HepG2 (cell line): ENCODE data around the gene TSPAN31. TPM values are rescaled to one million over a fixed set of nuclear protein-coding genes. Genes with fewer than 3 reads are reported as not detected.

ENCODE experiments used
- NONO ChIP-seq, 2 experiments: fragments of 450-650 bp in 1 of 2; sonication (generic) in 1 of 2; formaldehyde crosslinking in 1 of 2; IDR thresholded peaks in 1 of 2; conservative IDR thresholded peaks in 1 of 2; 2 replicates each; pipeline versions ENCODE4 v1.6.1 to v1.8.0; 2017 to 2022; ENCODE audit warnings: mild to moderate bottlenecking in 1 of 2, missing genetic modification reagents in 1 of 2, moderate library complexity in 1 of 2
- ZC3H13 ChIP-seq: sonication (generic); formaldehyde crosslinking; IDR thresholded peaks from 2 replicates; pipeline ENCODE4 v1.8.1; 2023; ENCODE audit warnings: mild to moderate bottlenecking, missing genetic modification reagents, moderate library complexity
- polyA plus RNA-seq, 8 experiments: library from polyadenylated mRNA; depleted of rRNA in 3 of 8; stranded (reverse) in 7 of 8; unstranded in 1 of 8; fragments of >200 nt; fragmentation: Illumina TruSeq in 4 of 8; extraction: Trizol in 4 of 8; gene quantifications; 2 replicates each; pipeline versions ENCODE4 v1.2.1 to v1.2.3, GENCODE V29; 2011 to 2016; ENCODE audit warnings: low read depth in 4 of 8, missing spikeins in 1 of 8, mixed read lengths in 1 of 8; ENCODE audit not compliant: insufficient read depth in 1 of 8
- total RNA-seq, 5 experiments: library from RNA; depleted of rRNA; stranded (reverse); fragments of >200 nt; fragmentation: Illumina TruSeq; extraction: Trizol; gene quantifications; 2 replicates each; pipeline ENCODE4 v1.2.3, GENCODE V29; 2016; ENCODE audit warnings: low read depth in 1 of 5
- TF ChIP-seq, protein P1 (sequence below): sonication (generic); formaldehyde crosslinking; IDR thresholded peaks from 2 replicates; pipeline ENCODE4 v1.4.0; 2020; ENCODE audit warnings: mild to moderate bottlenecking, missing genetic modification reagents
- TF ChIP-seq, protein P2 (sequence below): sonication (generic); formaldehyde crosslinking; IDR thresholded peaks from 2 replicates; pipeline ENCODE4 v1.4.0; 2020; ENCODE audit warnings: missing genetic modification reagents
- TF ChIP-seq, protein P3 (sequence below): sonication (generic); formaldehyde crosslinking; IDR thresholded peaks from 2 replicates; pipeline ENCODE4 v1.4.0; 2020; ENCODE audit warnings: missing genetic modification reagents
- TF ChIP-seq, protein P4 (sequence below): sonication (generic); formaldehyde crosslinking; IDR thresholded peaks from 2 replicates; pipeline ENCODE4 v1.4.0; 2020; ENCODE audit warnings: missing genetic modification reagents, low read depth, mild to moderate bottlenecking, borderline replicate concordance
- TF ChIP-seq, protein P5 (sequence below): sonication (generic); formaldehyde crosslinking; IDR thresholded peaks from 2 replicates; pipeline ENCODE4 v1.5.1; 2020; ENCODE audit warnings: mild to moderate bottlenecking, missing genetic modification reagents, moderate library complexity
- TF ChIP-seq, protein P6 (sequence below): sonication (generic); formaldehyde crosslinking; conservative IDR thresholded peaks from 2 replicates; pipeline ENCODE4 v1.8.0; 2022; ENCODE audit warnings: mild to moderate bottlenecking, moderate library complexity, missing genetic modification reagents

The TSPAN31 gene
- total and polyA plus RNA-seq, 2 of the 13 experiments (the other 11 are each of a cell fraction or from before 2014, with no cell fraction given) = 10.4 to 24.6 TPM

DNA sequence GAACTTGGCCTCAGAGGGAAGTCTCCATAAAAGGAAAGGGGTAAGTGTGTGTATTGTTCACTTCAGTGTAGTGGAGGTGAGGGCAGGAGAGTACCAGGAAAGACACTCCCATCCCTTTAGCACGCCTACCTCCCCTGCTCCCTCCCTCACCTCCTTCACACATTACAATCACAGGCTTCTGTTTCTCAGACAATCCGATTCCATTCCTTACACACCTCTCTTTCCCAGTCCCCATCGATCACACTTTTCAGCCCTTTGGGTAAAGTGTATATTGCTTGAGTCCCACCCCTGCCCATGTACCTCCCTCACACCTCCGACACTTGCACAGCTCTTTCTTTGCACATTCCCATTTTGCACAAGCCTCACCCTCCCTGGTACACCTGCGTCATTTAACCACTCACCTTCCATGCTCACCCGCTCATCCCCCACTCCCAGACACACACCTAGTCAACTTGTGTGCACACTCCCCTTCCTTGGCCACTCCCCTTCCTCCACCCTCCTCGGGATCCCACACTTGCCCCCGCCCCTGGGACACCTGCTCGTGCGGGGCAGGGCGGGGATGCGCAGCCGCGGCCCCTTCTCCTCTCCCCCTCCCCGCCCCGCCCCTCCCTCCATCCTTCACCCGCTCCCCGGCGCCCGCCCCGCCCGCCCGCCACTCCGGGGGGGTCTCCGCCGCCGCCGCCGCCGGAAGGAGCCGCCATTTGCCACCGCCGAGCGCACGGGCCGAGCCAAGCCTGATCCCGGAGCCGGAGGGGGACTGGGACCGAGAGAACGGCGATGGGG, 9.8 kb downstream of the TSPAN31 start, which contains the start of gene MARCHF9 (continued):
- TF ChIP-seq, protein P1, sequence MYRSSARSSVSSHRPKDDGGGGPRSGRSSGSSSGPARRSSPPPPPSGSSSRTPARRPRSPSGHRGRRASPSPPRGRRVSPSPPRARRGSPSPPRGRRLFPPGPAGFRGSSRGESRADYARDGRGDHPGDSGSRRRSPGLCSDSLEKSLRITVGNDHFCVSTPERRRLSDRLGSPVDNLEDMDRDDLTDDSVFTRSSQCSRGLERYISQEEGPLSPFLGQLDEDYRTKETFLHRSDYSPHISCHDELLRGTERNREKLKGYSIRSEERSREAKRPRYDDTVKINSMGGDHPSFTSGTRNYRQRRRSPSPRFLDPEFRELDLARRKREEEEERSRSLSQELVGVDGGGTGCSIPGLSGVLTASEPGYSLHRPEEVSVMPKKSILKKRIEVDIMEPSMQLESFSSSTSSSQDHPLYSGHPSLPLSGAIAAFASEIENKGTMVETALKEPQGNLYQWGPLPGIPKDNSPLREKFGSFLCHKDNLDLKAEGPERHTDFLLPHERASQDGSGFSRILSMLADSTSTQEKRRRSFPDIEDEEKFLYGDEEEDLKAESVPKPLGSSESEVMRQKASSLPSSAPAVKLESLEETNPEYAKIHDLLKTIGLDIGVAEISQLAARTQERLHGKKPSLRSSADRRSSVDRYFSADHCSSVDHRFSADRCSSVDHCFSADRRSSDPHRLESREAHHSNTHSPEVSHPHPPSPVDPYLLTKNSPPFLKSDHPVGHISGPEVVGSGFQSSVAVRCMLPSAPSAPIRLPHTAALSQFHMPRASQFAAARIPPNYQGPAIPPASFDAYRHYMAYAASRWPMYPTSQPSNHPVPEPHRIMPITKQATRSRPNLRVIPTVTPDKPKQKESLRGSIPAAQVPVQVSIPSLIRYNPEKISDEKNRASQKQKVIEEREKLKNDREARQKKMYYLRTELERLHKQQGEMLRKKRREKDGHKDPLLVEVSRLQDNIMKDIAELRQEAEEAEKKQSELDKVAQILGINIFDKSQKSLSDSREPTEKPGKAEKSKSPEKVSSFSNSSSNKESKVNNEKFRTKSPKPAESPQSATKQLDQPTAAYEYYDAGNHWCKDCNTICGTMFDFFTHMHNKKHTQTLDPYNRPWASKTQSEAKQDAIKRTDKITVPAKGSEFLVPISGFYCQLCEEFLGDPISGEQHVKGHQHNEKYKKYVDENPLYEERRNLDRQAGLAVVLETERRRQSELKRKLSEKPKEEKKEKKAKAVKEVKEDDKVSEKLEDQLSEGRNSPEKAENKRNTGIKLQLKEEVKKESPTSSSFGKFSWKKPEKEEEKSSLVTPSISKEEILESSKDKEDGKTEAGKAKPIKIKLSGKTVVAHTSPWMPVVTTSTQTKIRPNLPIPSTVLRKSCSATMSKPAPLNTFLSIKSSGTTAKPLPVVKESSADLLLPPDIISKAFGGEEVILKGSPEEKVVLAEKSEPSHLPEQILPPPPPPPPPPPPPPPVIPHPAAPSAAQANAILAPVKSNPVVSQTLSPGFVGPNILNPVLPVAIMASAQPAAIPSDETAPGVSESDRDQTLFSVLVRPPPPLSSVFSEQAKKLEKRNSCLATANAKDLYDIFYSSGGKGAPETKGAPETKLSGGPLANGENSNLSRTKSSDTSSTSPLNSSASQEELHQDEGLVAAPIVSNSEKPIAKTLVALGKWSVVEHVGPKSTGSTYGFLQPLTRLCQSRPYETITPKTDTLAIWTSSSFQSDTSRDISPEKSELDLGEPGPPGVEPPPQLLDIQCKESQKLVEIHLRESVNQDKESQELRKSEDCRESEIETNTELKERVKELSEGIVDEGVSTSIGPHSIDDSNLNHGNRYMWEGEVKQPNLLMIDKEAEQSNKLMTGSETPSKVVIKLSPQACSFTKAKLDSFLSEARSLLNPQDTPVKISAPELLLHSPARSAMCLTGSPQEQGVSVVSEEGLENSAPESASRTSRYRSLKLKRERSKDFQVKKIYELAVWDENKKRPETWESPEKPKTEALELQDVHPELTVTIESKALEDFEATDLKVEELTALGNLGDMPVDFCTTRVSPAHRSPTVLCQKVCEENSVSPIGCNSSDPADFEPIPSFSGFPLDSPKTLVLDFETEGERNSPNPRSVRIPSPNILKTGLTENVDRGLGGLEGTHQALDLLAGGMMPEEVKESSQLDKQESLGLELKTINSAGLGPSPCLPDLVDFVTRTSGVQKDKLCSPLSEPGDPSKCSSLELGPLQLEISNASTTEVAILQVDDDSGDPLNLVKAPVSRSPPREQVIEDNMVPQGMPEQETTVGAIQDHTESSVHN (CRISPR knock-in tag) = peak; percentile 91
- TF ChIP-seq ZC3H13 (CRISPR knock-in tag) (peak; percentile 76; the same call in 1 of the 2 replicates), NONO (IDR thresholded peaks at IDR 0.05) (no peak), NONO (CRISPR knock-in tag; conservative IDR thresholded peaks at IDR 0.05) (peak; percentile 45)
- TF ChIP-seq, protein P2, sequence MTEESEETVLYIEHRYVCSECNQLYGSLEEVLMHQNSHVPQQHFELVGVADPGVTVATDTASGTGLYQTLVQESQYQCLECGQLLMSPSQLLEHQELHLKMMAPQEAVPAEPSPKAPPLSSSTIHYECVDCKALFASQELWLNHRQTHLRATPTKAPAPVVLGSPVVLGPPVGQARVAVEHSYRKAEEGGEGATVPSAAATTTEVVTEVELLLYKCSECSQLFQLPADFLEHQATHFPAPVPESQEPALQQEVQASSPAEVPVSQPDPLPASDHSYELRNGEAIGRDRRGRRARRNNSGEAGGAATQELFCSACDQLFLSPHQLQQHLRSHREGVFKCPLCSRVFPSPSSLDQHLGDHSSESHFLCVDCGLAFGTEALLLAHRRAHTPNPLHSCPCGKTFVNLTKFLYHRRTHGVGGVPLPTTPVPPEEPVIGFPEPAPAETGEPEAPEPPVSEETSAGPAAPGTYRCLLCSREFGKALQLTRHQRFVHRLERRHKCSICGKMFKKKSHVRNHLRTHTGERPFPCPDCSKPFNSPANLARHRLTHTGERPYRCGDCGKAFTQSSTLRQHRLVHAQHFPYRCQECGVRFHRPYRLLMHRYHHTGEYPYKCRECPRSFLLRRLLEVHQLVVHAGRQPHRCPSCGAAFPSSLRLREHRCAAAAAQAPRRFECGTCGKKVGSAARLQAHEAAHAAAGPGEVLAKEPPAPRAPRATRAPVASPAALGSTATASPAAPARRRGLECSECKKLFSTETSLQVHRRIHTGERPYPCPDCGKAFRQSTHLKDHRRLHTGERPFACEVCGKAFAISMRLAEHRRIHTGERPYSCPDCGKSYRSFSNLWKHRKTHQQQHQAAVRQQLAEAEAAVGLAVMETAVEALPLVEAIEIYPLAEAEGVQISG (CRISPR knock-in tag) = peak; percentile 64; the same call in 1 of the 2 replicates
- TF ChIP-seq, protein P3, sequence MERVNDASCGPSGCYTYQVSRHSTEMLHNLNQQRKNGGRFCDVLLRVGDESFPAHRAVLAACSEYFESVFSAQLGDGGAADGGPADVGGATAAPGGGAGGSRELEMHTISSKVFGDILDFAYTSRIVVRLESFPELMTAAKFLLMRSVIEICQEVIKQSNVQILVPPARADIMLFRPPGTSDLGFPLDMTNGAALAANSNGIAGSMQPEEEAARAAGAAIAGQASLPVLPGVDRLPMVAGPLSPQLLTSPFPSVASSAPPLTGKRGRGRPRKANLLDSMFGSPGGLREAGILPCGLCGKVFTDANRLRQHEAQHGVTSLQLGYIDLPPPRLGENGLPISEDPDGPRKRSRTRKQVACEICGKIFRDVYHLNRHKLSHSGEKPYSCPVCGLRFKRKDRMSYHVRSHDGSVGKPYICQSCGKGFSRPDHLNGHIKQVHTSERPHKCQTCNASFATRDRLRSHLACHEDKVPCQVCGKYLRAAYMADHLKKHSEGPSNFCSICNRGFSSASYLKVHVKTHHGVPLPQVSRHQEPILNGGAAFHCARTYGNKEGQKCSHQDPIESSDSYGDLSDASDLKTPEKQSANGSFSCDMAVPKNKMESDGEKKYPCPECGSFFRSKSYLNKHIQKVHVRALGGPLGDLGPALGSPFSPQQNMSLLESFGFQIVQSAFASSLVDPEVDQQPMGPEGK = peak; percentile 91
- TF ChIP-seq, protein P4, sequence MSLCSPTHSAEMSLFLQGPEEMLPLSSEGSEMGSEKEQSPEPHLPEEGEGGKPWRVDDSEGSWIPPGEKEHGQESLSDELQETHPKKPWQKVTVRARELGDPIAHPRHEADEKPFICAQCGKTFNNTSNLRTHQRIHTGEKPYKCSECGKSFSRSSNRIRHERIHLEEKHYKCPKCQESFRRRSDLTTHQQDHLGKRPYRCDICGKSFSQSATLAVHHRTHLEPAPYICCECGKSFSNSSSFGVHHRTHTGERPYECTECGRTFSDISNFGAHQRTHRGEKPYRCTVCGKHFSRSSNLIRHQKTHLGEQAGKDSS (CRISPR knock-in tag) = 0 out of 2 replicates have a peak, but pooled peaks have one; percentile 24
- TF ChIP-seq, protein P5, sequence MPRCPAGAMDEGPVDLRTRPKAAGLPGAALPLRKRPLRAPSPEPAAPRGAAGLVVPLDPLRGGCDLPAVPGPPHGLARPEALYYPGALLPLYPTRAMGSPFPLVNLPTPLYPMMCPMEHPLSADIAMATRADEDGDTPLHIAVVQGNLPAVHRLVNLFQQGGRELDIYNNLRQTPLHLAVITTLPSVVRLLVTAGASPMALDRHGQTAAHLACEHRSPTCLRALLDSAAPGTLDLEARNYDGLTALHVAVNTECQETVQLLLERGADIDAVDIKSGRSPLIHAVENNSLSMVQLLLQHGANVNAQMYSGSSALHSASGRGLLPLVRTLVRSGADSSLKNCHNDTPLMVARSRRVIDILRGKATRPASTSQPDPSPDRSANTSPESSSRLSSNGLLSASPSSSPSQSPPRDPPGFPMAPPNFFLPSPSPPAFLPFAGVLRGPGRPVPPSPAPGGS (CRISPR knock-in tag) = 0 out of 2 replicates have a peak, but pooled peaks have one; percentile 34
- TF ChIP-seq, protein P6, sequence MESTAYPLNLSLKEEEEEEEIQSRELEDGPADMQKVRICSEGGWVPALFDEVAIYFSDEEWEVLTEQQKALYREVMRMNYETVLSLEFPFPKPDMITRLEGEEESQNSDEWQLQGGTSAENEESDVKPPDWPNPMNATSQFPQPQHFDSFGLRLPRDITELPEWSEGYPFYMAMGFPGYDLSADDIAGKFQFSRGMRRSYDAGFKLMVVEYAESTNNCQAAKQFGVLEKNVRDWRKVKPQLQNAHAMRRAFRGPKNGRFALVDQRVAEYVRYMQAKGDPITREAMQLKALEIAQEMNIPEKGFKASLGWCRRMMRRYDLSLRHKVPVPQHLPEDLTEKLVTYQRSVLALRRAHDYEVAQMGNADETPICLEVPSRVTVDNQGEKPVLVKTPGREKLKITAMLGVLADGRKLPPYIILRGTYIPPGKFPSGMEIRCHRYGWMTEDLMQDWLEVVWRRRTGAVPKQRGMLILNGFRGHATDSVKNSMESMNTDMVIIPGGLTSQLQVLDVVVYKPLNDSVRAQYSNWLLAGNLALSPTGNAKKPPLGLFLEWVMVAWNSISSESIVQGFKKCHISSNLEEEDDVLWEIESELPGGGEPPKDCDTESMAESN (CRISPR knock-in tag) = 0 out of 2 replicates have a peak, but pooled peaks have one; percentile 45
